SU-DHL-6 (cell line): ENCODE data around the gene PXDN.

Source experiments
- H2AFZ ChIP-seq: fragments of 200-600 bp; sonication (generic); 2 replicates; pipeline ENCODE4 v1.6.1; 2014; ENCODE audit warnings: low read depth, mild to moderate bottlenecking, moderate library complexity, mixed read lengths, antibody characterized with exemption, low read length; ENCODE audit not compliant: severe bottlenecking
- H3F3A ChIP-seq: fragments of 200-600 bp; shearing (Covaris generic); 2 replicates; pipeline ENCODE4 v1.6.0; 2016; ENCODE audit warnings: antibody characterized with exemption, mild to moderate bottlenecking; ENCODE audit not compliant: insufficient read depth
- H3K27ac ChIP-seq: fragments of 200-600 bp; sonication (generic); 2 replicates; pipeline ENCODE4 v1.5.1; 2016; ENCODE audit warnings: low read depth, mild to moderate bottlenecking, low read length, moderate library complexity, mixed read lengths
- H3K27me3 ChIP-seq: fragments of 200-600 bp; sonication (generic), shearing (Covaris generic); 2 replicates; pipeline ENCODE4 v1.6.0; 2014; ENCODE audit warnings: mild to moderate bottlenecking, low read length
- H3K36me3 ChIP-seq: fragments of 200-600 bp; sonication (generic); 2 replicates; pipeline ENCODE4 v1.6.1; 2014; ENCODE audit warnings: mild to moderate bottlenecking, low read length, mixed read lengths
- H3K4me2 ChIP-seq: fragments of 300-600, 200-600 bp; shearing (Covaris generic), sonication (generic); 2 replicates; pipeline ENCODE4 v1.6.0; 2014; ENCODE audit warnings: low read length, low read depth, mild to moderate bottlenecking; ENCODE audit not compliant: poor library complexity, severe bottlenecking
- H3K4me3 ChIP-seq: fragments of 200-600 bp; sonication (generic); 2 replicates; pipeline ENCODE4 v1.5.1; 2014; ENCODE audit warnings: antibody characterized with exemption, low read length, mild to moderate bottlenecking, mixed read lengths; ENCODE audit not compliant: insufficient read depth, poor library complexity, severe bottlenecking
- H3K79me2 ChIP-seq: fragments of 200-600 bp; sonication (generic); 2 replicates; pipeline ENCODE4 v1.6.1; 2014; ENCODE audit warnings: mild to moderate bottlenecking, low read length, moderate library complexity; ENCODE audit not compliant: insufficient read depth
- H3K9ac ChIP-seq: fragments of 200-600 bp; sonication (generic); 2 replicates; pipeline ENCODE4 v1.7.0; 2014; ENCODE audit warnings: mild to moderate bottlenecking, low read length
- H3K9me2 ChIP-seq: fragments of 200-600 bp; sonication (generic); replicated peaks from 2 replicates; pipeline ENCODE4 v1.6.1; 2014; ENCODE audit warnings: low read length; ENCODE audit not compliant: insufficient read depth
- H3K9me3 ChIP-seq: fragments of 200-600 bp; sonication (generic); 2 replicates; pipeline ENCODE4 v1.6.1; 2014; ENCODE audit warnings: low read length, mixed read lengths; ENCODE audit not compliant: insufficient read depth
- H4K20me1 ChIP-seq: fragments of 200-600 bp; sonication (generic); 2 replicates; pipeline ENCODE4 v1.6.1; 2014; ENCODE audit warnings: low read depth, mild to moderate bottlenecking, antibody characterized with exemption, low read length, moderate library complexity, mixed read lengths
- EZH2phosphoT487 ChIP-seq: fragments of 200-600 bp; sonication (generic), shearing (Covaris generic); conservative IDR thresholded peaks from 2 replicates; pipeline ENCODE4 v1.6.1; 2018; ENCODE audit warnings: mild to moderate bottlenecking, antibody characterized with exemption, low read length, moderate library complexity, mixed read lengths
- TF ChIP-seq, protein P1 (sequence below): fragments of 200-600 bp; sonication (generic); IDR thresholded peaks from one replicate; pipeline ENCODE4 v1.5.1; 2017; ENCODE audit warnings: antibody characterized with exemption, mild to moderate bottlenecking, low read length, moderate library complexity; ENCODE audit not compliant: insufficient read depth, poor library complexity, severe bottlenecking

PXDN gene

DNA sequence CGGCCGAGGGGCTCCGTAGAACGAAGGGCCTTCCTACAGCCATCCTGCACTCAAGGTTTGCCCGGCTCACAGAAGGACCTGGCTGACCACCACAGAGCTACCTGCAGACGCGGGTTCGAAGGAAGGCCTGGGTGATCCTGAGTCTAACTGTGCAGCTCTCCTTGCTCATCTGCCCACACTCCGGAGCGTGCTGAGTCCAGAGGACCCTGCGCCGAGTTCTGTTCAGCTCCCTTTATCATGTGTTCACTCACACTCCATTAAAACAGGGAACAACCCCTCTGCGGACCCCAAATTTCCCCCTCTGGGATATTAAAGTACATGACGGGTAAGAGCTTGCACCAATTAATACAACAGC lies 138.3 kb downstream of the PXDN start:
- TF ChIP-seq EZH2phosphoT487 = no peak
- TF ChIP-seq, protein P1, sequence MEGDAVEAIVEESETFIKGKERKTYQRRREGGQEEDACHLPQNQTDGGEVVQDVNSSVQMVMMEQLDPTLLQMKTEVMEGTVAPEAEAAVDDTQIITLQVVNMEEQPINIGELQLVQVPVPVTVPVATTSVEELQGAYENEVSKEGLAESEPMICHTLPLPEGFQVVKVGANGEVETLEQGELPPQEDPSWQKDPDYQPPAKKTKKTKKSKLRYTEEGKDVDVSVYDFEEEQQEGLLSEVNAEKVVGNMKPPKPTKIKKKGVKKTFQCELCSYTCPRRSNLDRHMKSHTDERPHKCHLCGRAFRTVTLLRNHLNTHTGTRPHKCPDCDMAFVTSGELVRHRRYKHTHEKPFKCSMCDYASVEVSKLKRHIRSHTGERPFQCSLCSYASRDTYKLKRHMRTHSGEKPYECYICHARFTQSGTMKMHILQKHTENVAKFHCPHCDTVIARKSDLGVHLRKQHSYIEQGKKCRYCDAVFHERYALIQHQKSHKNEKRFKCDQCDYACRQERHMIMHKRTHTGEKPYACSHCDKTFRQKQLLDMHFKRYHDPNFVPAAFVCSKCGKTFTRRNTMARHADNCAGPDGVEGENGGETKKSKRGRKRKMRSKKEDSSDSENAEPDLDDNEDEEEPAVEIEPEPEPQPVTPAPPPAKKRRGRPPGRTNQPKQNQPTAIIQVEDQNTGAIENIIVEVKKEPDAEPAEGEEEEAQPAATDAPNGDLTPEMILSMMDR = no peak
- Histone ChIP-seq H3K9me2 (no peaks in the 10 kb centered on the region), H3K36me3 (no peaks in the 10 kb centered on the region), H3K27ac (no peak overlapping the region), H3K9me3 (no peaks in the 10 kb centered on the region), H3K4me3 (no peak overlapping the region), H4K20me1 (no peaks in the 10 kb centered on the region), H3F3A (no peaks in the 10 kb centered on the region), H3K4me2 (no peak overlapping the region), H2AFZ (no peak overlapping the region), H3K27me3 (no peaks in the 10 kb centered on the region), H3K9ac (no peak overlapping the region), H3K79me2 (no peaks in the 10 kb centered on the region)

DNA sequence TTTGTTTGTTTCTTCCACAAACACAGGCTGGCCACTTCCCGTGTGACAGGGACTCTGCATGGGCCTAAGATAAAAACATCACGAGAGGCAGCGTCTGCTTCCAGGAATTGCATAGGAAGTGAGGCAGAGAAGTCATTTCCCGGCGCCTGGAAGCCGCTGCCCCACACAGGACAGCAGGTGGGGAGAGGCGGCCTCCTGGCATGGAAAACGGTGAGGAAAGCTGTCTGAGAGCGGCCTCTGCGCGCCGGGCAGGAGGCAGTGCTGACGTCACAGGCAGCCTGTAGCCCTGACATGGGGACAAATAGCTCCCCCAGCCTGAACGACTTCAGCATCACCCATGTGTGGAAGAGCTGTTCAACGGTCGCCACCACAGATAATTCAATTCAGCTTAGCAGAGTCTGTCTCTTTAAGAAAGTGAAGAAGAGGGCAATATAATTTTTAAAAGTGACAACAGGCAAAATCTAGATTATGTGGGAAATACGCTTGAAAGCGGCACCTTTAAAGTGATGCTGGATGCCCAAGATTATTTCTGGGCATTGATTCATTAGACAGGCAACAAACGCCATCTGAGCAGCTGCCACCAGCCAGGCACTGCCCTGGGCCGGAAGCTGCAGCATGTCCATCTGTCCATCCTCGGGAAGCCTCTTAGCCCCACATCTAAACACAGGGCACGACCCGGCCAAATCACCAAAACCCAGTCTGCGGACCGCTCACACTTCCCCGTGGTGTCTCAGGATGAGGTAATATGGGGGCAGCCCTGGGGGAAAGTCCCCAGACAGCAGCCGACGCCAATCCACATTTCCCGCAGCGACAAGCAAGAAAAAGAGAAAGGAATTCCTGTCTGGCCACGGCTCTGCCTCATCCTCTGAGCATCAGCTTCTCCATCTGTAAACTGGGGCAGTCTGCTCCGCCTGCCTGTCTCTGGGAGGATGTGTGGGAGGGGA lies 138.9 kb downstream of the PXDN start:
- Histone ChIP-seq H3K9ac (no peak overlapping the region), H3K27ac (no peak overlapping the region), H3K79me2 (no peaks in the 10 kb centered on the region), H2AFZ (no peak overlapping the region), H3K9me2 (no peaks in the 10 kb centered on the region), H4K20me1 (no peaks in the 10 kb centered on the region), H3F3A (no peaks in the 10 kb centered on the region), H3K4me3 (no peak overlapping the region), H3K27me3 (no peaks in the 10 kb centered on the region), H3K4me2 (no peak overlapping the region), H3K9me3 (no peaks in the 10 kb centered on the region), H3K36me3 (no peaks in the 10 kb centered on the region)
- TF ChIP-seq, protein P1 = no peak
- TF ChIP-seq EZH2phosphoT487 = no peak

DNA sequence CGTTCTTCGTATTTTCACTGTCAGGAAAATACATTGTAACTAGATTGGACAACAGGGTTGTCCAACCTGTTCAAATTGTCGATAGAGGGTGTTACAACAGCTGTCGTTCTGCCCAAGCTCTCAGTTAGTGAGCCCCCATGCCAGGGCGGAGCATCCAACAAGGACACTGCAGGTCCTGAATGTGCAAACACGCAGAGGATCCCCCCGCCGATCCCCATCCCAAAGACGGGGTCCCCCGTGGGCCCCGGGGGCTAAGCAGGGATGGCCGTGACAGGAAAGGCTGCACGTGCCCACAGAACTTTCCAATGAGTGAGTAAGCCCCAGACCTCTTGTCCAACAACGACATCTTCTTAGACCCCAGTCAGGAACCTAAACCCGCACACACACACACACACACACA lies 140.8 kb downstream of the PXDN start:
- TF ChIP-seq, protein P1 = no peak
- TF ChIP-seq EZH2phosphoT487 = no peak
- no peak overlapping the region for H3K9ac ChIP-seq
- no peaks in the 10 kb centered on the region for H3K9me3 ChIP-seq
- no peak overlapping the region for H3K27ac ChIP-seq
- H3K27me3 ChIP-seq = no peaks in the 10 kb centered on the region
- H3K36me3 ChIP-seq = no peaks in the 10 kb centered on the region
- H3K9me2 ChIP-seq = no peaks in the 10 kb centered on the region
- H2AFZ ChIP-seq = no peak overlapping the region
- no peaks in the 10 kb centered on the region for H3F3A ChIP-seq
- H3K4me3 ChIP-seq = no peak overlapping the region
- H4K20me1 ChIP-seq = no peaks in the 10 kb centered on the region
- H3K79me2 ChIP-seq = no peaks in the 10 kb centered on the region
- H3K4me2 ChIP-seq = no peak overlapping the region
